IMR-90 (cell line): ENCODE measurements around the gene LRP1B. TPM values are rescaled to one million over a fixed set of nuclear protein-coding genes. Genes with fewer than 3 reads are reported as not detected.

ENCODE experiments used
- ATAC-seq: fragments of 200-7000 bp; cut with Tn5 transposase; 2 replicates; pipeline ENCODE4 v1.9.1; 2020; ENCODE audit warnings: low read depth, mild to moderate bottlenecking, moderate library complexity
- BruUV-seq: library from RNA; stranded (reverse); fragments of 400-500 nt; replicated peaks from 2 replicates; lab custom pipeline; 2021; lab: Mats Ljungman, UMichigan
- CTCF ChIA-PET: fragments of 300-600 bp; formaldehyde crosslinking; extraction: SDS; loops from one replicate; lab custom pipeline; 2021; ENCODE audit warnings: antibody characterized with exemption; lab: Yijun Ruan, JAX
- POLR2A ChIA-PET: fragments of 300-600 bp; sonication (Branson Sonifier 250); formaldehyde crosslinking; loops from one replicate; lab custom pipeline; 2022; ENCODE audit warnings: antibody characterized with exemption; ENCODE audit not compliant: unreplicated experiment; lab: Charles Lee
- DNase-seq: peaks from one replicate; pipeline ENCODE4 v3.0.0; 2013
- H2AFZ ChIP-seq: replicated peaks from 2 replicates; pipeline ENCODE3; 2013; ENCODE audit warnings: low read length, mild to moderate bottlenecking; ENCODE audit not compliant: poor library complexity
- H2AK5ac ChIP-seq: 2 replicates; pipeline ENCODE4 v1.6.1; 2013; ENCODE audit warnings: low read depth, low read length, inconsistent platforms
- H2AK9ac ChIP-seq: replicated peaks from 2 replicates; pipeline ENCODE3; 2013; ENCODE audit warnings: mild to moderate bottlenecking, low read depth, low read length, moderate library complexity; ENCODE audit not compliant: poor library complexity
- H2BK120ac ChIP-seq: 2 replicates; pipeline ENCODE4 v1.6.1; 2013; ENCODE audit warnings: low read depth, low read length, inconsistent platforms
- H2BK15ac ChIP-seq: 3 replicates; pipeline ENCODE4 v1.6.1; 2013; ENCODE audit warnings: low read depth, low read length, inconsistent platforms
- H2BK20ac ChIP-seq: 2 replicates; pipeline ENCODE4 v1.6.1; 2013; ENCODE audit warnings: low read depth, mild to moderate bottlenecking, inconsistent platforms, low read length, moderate library complexity
- H2BK5ac ChIP-seq: 2 replicates; pipeline ENCODE4 v1.6.1; 2013; ENCODE audit warnings: mild to moderate bottlenecking, low read depth, low read length, inconsistent platforms; ENCODE audit not compliant: poor library complexity, severe bottlenecking
- H3K14ac ChIP-seq: replicated peaks from 2 replicates; pipeline ENCODE4 v1.6.1; 2013; ENCODE audit warnings: low read depth, low read length, inconsistent platforms
- H3K18ac ChIP-seq: 2 replicates; pipeline ENCODE4 v1.6.1; 2013; ENCODE audit warnings: low read depth, low read length, control low read depth
- H3K23ac ChIP-seq: 2 replicates; pipeline ENCODE4 v1.6.1; 2013; ENCODE audit warnings: low read depth, low read length, inconsistent platforms
- H3K27ac ChIP-seq: 2 replicates; pipeline ENCODE4 v1.5.1; 2013; ENCODE audit warnings: mild to moderate bottlenecking, control low read depth, low read length; ENCODE audit not compliant: insufficient read depth
- H3K27me3 ChIP-seq: 2 replicates; pipeline ENCODE4 v1.6.1; 2013; ENCODE audit warnings: low read length; ENCODE audit not compliant: control insufficient read depth, insufficient read depth
- H3K36me3 ChIP-seq: 2 replicates; pipeline ENCODE4 v1.6.1; 2013; ENCODE audit warnings: low read length, mixed read lengths; ENCODE audit not compliant: control insufficient read depth, insufficient read depth
- H3K4ac ChIP-seq: 2 replicates; pipeline ENCODE4 v1.6.1; 2013; ENCODE audit warnings: low read depth, low read length, inconsistent platforms
- H3K4me1 ChIP-seq: 2 replicates; pipeline ENCODE4 v1.6.1; 2013; ENCODE audit warnings: low read length, mixed read lengths; ENCODE audit not compliant: control insufficient read depth, insufficient read depth
- H3K4me2 ChIP-seq: 2 replicates; pipeline ENCODE4 v1.6.1; 2013; ENCODE audit warnings: low read depth, mild to moderate bottlenecking, control low read depth, low read length, moderate library complexity
- H3K4me3 ChIP-seq: 2 replicates; pipeline ENCODE4 v1.5.1; 2013; ENCODE audit warnings: low read depth, mild to moderate bottlenecking, control low read depth, low read length, moderate library complexity; ENCODE audit not compliant: insufficient read depth
- H3K56ac ChIP-seq: 2 replicates; pipeline ENCODE4 v1.6.1; 2013; ENCODE audit warnings: low read length, inconsistent platforms; ENCODE audit not compliant: insufficient read depth; ENCODE audit errors: extremely low read depth
- H3K79me1 ChIP-seq, 2 experiments: 2 replicates each; pipeline ENCODE4 v1.6.1; 2013; ENCODE audit warnings: low read length in 2 of 2, inconsistent platforms in 1 of 2, low read depth in 1 of 2
- H3K9ac ChIP-seq: 2 replicates; pipeline ENCODE4 v1.6.1; 2013; ENCODE audit warnings: low read depth, low read length, control low read depth
- H3K9me1 ChIP-seq: 2 replicates; pipeline ENCODE4 v1.6.1; 2013; ENCODE audit warnings: low read length, inconsistent platforms; ENCODE audit not compliant: insufficient read depth
- H3K9me3 ChIP-seq: 2 replicates; pipeline ENCODE4 v1.6.1; 2013; ENCODE audit warnings: low read length; ENCODE audit not compliant: control insufficient read depth, insufficient read depth
- H4K20me1 ChIP-seq: 2 replicates; pipeline ENCODE4 v1.6.1; 2013; ENCODE audit warnings: low read length, inconsistent platforms; ENCODE audit not compliant: insufficient read depth
- H4K5ac ChIP-seq: 2 replicates; pipeline ENCODE4 v1.6.1; 2013; ENCODE audit warnings: mild to moderate bottlenecking, low read depth, low read length, control low read depth
- H4K8ac ChIP-seq, 2 experiments: 2 replicates each; pipeline ENCODE4 v1.6.1; 2013; ENCODE audit warnings: low read depth in 2 of 2, low read length in 2 of 2, control low read depth in 1 of 2, inconsistent platforms in 1 of 2
- H4K91ac ChIP-seq: 2 replicates; pipeline ENCODE4 v1.6.1; 2013; ENCODE audit warnings: low read depth, low read length, inconsistent platforms; ENCODE audit not compliant: insufficient read depth
- BHLHE40 ChIP-seq: fragments of 150-350 bp; IDR thresholded peaks from 2 replicates; pipeline ENCODE4 v1.6.1; 2016; ENCODE audit warnings: mild to moderate bottlenecking, low read depth, low read length
- CEBPB ChIP-seq: IDR thresholded peaks from 2 replicates; pipeline ENCODE4 v1.6.1; 2012; ENCODE audit warnings: low read depth, low read length, improper control_type of control experiment
- CHD1 ChIP-seq: IDR thresholded peaks from 2 replicates; pipeline ENCODE4 v1.6.1; 2012; ENCODE audit warnings: low read depth, low read length, improper control_type of control experiment
- FOS ChIP-seq: fragments of 150-350 bp; IDR thresholded peaks from 2 replicates; pipeline ENCODE4 v1.6.1; 2016; ENCODE audit warnings: low read depth, low read length
- MAFK ChIP-seq: IDR thresholded peaks from 2 replicates; pipeline ENCODE4 v1.6.1; 2012; ENCODE audit warnings: low read depth, low read length, improper control_type of control experiment
- MAZ ChIP-seq: IDR thresholded peaks from 2 replicates; pipeline ENCODE4 v1.6.1; 2012; ENCODE audit warnings: low read depth, mild to moderate bottlenecking, low read length, improper control_type of control experiment, moderate library complexity, borderline replicate concordance
- MXI1 ChIP-seq: IDR thresholded peaks from 2 replicates; pipeline ENCODE4 v1.6.1; 2012; ENCODE audit warnings: low read depth, mild to moderate bottlenecking, low read length, moderate library complexity, borderline replicate concordance
- NFE2L2 ChIP-seq: fragments of 150-350 bp; IDR thresholded peaks from 2 replicates; pipeline ENCODE4 v1.6.1; 2016; ENCODE audit warnings: low read depth, mild to moderate bottlenecking, low read length
- POLR2A ChIP-seq: IDR thresholded peaks from 2 replicates; pipeline ENCODE4 v1.6.1; 2012; ENCODE audit warnings: mild to moderate bottlenecking, low read depth, low read length
- RAD21 ChIP-seq: IDR thresholded peaks from 2 replicates; pipeline ENCODE4 v1.6.1; 2012; ENCODE audit warnings: low read length, improper control_type of control experiment
- RCOR1 ChIP-seq: IDR thresholded peaks from 2 replicates; pipeline ENCODE4 v1.6.1; 2012; ENCODE audit warnings: mild to moderate bottlenecking, low read length, improper control_type of control experiment; ENCODE audit not compliant: insufficient replicate concordance
- RFX5 ChIP-seq: IDR thresholded peaks from 2 replicates; pipeline ENCODE4 v1.8.0; 2012; ENCODE audit warnings: low read depth, mild to moderate bottlenecking, low read length, moderate library complexity
- SMC3 ChIP-seq: fragments of 150-350 bp; IDR thresholded peaks from 2 replicates; pipeline ENCODE4 v1.6.1; 2016; ENCODE audit warnings: low read depth, mild to moderate bottlenecking, antibody characterized with exemption, low read length, moderate library complexity
- WGBS, 2 experiments: methylation state at CpG; one replicate each; pipeline versions ENCODE4 v1.1.5 to v1.1.7; 2013; ENCODE audit warnings: missing lambda C conversion rate in 2 of 2; ENCODE audit not compliant: insufficient read length in 1 of 2; ENCODE audit errors: extremely low coverage in 2 of 2; 5-methylcytosine and 5-hydroxymethylcytosine counted together
- dilution Hi-C: fragments of 300-500 bp; cut with HindIII; formaldehyde crosslinking; loops from one replicate; pipeline ENCODE4 v1.14.3; 2018; ENCODE audit warnings: low sequenced_read_pairs; ENCODE audit not compliant: unreplicated experiment
- in situ Hi-C: fragments of 300-500 bp; cut with MboI; formaldehyde crosslinking; loops from 3 replicates; pipeline ENCODE4 v1.14.3; 2019; ENCODE audit warnings: low sequenced_read_pairs, inconsistent platforms, mixed read lengths
- intact Hi-C: fragments of 100-400 bp; cut with micrococcal nuclease; formaldehyde crosslinking; loops from 2 replicates; pipeline ENCODE4 v1.10.0; 2022
- polyA plus RNA-seq, 3 experiments: library from polyadenylated mRNA; depleted of rRNA; stranded (reverse); fragments of >200 nt; gene quantifications; 2 replicates each; pipeline ENCODE4 v1.2.3, GENCODE V29; 2012; ENCODE audit warnings: low replicate concordance in 1 of 3
- total RNA-seq: library from RNA; depleted of rRNA; stranded (reverse); fragments of >200 nt; gene quantifications from 2 replicates; pipeline ENCODE4 v1.2.3, GENCODE V29; 2012
- TF ChIP-seq, protein P1 (sequence below): conservative IDR thresholded peaks from 2 replicates; pipeline ENCODE4 v1.5.1; 2012; ENCODE audit warnings: mild to moderate bottlenecking, low read depth, low read length, improper control_type of control experiment
- TF ChIP-seq, protein P2 (sequence below): fragments of 150-350 bp; IDR thresholded peaks from 2 replicates; pipeline ENCODE4 v1.6.1; 2017; ENCODE audit warnings: mild to moderate bottlenecking, antibody characterized with exemption, low read length, low read depth
- TF ChIP-seq, protein P3 (sequence below): fragments of 150-350 bp; IDR thresholded peaks from 2 replicates; pipeline ENCODE4 v1.6.1; 2016; ENCODE audit warnings: low read depth, mild to moderate bottlenecking, low read length, moderate library complexity, borderline replicate concordance

The LRP1B gene
- total and polyA plus RNA-seq, 2 of the 4 experiments (the other 2 are of a cell fraction) = under 0.01 to 0.02 TPM

DNA sequence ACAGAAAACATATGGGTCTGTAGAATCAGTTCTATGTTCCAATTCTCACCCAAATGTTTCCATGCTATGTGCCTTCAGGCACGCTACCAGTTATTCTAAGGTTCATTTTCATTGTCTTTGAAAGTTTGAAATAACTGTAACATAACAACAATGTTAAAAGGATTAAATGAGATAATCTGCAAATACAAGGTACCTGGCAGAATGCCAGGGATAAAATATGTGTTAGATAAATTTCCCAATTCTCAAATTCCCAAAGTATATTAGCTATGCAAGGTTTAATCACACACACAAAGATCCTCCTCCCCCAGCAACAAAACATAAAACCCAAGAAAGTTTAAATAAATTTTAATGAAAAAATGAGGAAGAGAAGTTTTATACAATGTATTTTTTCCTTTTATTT, 261.2 kb downstream of the LRP1B start:
- ATAC-seq = no peak
- intact Hi-C loops = no loop called here
- no peak for DNase-seq
- Histone ChIP-seq H3K79me1 (no peaks in the 10 kb centered on the region), H2AK5ac (no peak overlapping the region), H2BK20ac (no peak overlapping the region), H3K9me1 (no peaks in the 10 kb centered on the region), H4K20me1 (no peaks in the 10 kb centered on the region), H3K56ac (no peak overlapping the region), H2AK9ac (no peak overlapping the region), H3K4me1 (no peaks in the 10 kb centered on the region), H2AFZ (no peak overlapping the region), H4K8ac (no peak overlapping the region), H4K5ac (no peak overlapping the region), H2BK120ac (no peak overlapping the region), H3K9me3 (no peaks in the 10 kb centered on the region; the same call in 1 of the 2 replicates), H3K9ac (no peak overlapping the region), H3K27me3 (no peaks in the 10 kb centered on the region), H3K23ac (no peak overlapping the region), H3K4me3 (no peak overlapping the region), H3K4ac (no peak overlapping the region), H2BK15ac (no peak overlapping the region), H3K27ac (no peak overlapping the region), H4K91ac (no peak overlapping the region), H3K18ac (no peak overlapping the region), H3K4me2 (no peak overlapping the region), H3K14ac (no peak overlapping the region), H3K36me3 (no peaks in the 10 kb centered on the region), H2BK5ac (no peak overlapping the region)
- no TSS peak for BruUV-seq
- no CpG with 5 or more reads among the region's 1 CpG for WGBS, 2 experiments
- ChIA-PET POLR2A (no interaction called here), CTCF (no interaction called here)
- in situ Hi-C loops = no loop called here
- TF ChIP-seq CHD1 (no peak), CEBPB (no peak), MXI1 (no peak), MAFK (no peak), NFE2L2 (no peak), RFX5 (no peak), POLR2A (no peak), MAZ (no peak), RCOR1 (no peak), BHLHE40 (no peak), SMC3 (no peak), FOS (no peak), RAD21 (no peak)
- TF ChIP-seq, protein P1, sequence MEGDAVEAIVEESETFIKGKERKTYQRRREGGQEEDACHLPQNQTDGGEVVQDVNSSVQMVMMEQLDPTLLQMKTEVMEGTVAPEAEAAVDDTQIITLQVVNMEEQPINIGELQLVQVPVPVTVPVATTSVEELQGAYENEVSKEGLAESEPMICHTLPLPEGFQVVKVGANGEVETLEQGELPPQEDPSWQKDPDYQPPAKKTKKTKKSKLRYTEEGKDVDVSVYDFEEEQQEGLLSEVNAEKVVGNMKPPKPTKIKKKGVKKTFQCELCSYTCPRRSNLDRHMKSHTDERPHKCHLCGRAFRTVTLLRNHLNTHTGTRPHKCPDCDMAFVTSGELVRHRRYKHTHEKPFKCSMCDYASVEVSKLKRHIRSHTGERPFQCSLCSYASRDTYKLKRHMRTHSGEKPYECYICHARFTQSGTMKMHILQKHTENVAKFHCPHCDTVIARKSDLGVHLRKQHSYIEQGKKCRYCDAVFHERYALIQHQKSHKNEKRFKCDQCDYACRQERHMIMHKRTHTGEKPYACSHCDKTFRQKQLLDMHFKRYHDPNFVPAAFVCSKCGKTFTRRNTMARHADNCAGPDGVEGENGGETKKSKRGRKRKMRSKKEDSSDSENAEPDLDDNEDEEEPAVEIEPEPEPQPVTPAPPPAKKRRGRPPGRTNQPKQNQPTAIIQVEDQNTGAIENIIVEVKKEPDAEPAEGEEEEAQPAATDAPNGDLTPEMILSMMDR = no peak
- TF ChIP-seq, protein P2, sequence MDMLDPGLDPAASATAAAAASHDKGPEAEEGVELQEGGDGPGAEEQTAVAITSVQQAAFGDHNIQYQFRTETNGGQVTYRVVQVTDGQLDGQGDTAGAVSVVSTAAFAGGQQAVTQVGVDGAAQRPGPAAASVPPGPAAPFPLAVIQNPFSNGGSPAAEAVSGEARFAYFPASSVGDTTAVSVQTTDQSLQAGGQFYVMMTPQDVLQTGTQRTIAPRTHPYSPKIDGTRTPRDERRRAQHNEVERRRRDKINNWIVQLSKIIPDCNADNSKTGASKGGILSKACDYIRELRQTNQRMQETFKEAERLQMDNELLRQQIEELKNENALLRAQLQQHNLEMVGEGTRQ = no peak
- TF ChIP-seq, protein P3, sequence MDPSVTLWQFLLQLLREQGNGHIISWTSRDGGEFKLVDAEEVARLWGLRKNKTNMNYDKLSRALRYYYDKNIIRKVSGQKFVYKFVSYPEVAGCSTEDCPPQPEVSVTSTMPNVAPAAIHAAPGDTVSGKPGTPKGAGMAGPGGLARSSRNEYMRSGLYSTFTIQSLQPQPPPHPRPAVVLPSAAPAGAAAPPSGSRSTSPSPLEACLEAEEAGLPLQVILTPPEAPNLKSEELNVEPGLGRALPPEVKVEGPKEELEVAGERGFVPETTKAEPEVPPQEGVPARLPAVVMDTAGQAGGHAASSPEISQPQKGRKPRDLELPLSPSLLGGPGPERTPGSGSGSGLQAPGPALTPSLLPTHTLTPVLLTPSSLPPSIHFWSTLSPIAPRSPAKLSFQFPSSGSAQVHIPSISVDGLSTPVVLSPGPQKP = no peak
- dilution Hi-C loops = no loop called here
